Measurements from ENCODE around the gene IL4R. TPM values are rescaled to one million over a fixed set of nuclear protein-coding genes. Genes with fewer than 3 reads are reported as not detected.

IL4R gene
- total RNA-seq, 1 experiment from 2014 or later: 29.6 TPM

DNA sequence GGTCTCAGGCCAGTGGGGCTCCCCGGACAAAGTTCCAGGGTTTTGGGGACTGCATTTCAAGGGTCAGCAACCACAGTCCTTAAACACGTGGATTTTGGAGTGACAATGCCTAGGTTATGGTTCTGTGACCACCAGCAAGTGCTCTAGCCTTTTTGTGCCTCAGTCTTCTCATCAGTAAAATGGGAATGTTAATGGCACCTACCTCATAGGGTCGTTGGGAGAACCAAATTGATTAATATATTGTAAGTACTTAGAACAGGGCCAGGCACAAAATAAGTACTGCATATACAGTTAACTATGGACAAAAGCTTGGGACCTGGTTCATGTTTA is 13.8 kb downstream of the IL4R start:
- DNase-seq (ENCODE audit: low read depth, low spot score) (no peak), ATAC-seq (no peak)
- H4K20me1 ChIP-seq (ENCODE audit: insufficient read depth): no peaks in the 10 kb centered on the region
- H3K36me3 ChIP-seq (ENCODE audit: control insufficient read depth in 1 of 2, insufficient read depth in 2 of 2, low read length in 2 of 2): no peaks in the 10 kb centered on the region
- no peaks in the 10 kb centered on the region for H3K9me3 ChIP-seq (ENCODE audit: control insufficient read depth in 1 of 2, insufficient read depth in 1 of 2, low read depth in 1 of 2, low read length in 2 of 2)
- peaks cover 49% of the 10 kb centered on the region for H3K79me2 ChIP-seq (ENCODE audit: insufficient read depth, low read length)
- H3K9ac ChIP-seq (ENCODE audit: low read length): peak overlapping the region; percentile 42
- intact Hi-C loops (cut with micrococcal nuclease): no loop called here
- no TSS peak for BruUV-seq (replicated peaks)
- RAD21 ChIA-PET (ENCODE audit: low non-redundant PET in 1 of 2, low total read pairs in 2 of 2, uncharacterized antibody in 2 of 2, unreplicated experiment in 2 of 2): no interaction called here
- CTCF ChIA-PET: no interaction called here
- H3K4me3 ChIP-seq (replicated peaks in 1 of 2; ENCODE audit: low read depth in 1 of 2, low read length in 2 of 2): 0 out of 4 replicates have a peak overlapping the region, but pooled peaks of 1 of the 2 experiments have one; percentile 2
- no peak overlapping the region for H2AFZ ChIP-seq (ENCODE audit: low read depth, low read length, poor library complexity, severe bottlenecking)
- H3K4me2 ChIP-seq (ENCODE audit: low read length): peak overlapping the region; percentile 47
- no peaks in the 10 kb centered on the region for H3K9me2 ChIP-seq (ENCODE audit: insufficient read depth)
- POLR2A ChIA-PET: no interaction called here
- peaks cover 12 to 51% of the 10 kb centered on the region in 2 experiments for H3K4me1 ChIP-seq (ENCODE audit: control insufficient read depth in 1 of 2, insufficient read depth in 2 of 2, low read length in 2 of 2)
- no peak for TF ChIP-seq SIN3A (IDR thresholded peaks at IDR 0.05; ENCODE audit: low read depth)
- TF ChIP-seq, protein P1, sequence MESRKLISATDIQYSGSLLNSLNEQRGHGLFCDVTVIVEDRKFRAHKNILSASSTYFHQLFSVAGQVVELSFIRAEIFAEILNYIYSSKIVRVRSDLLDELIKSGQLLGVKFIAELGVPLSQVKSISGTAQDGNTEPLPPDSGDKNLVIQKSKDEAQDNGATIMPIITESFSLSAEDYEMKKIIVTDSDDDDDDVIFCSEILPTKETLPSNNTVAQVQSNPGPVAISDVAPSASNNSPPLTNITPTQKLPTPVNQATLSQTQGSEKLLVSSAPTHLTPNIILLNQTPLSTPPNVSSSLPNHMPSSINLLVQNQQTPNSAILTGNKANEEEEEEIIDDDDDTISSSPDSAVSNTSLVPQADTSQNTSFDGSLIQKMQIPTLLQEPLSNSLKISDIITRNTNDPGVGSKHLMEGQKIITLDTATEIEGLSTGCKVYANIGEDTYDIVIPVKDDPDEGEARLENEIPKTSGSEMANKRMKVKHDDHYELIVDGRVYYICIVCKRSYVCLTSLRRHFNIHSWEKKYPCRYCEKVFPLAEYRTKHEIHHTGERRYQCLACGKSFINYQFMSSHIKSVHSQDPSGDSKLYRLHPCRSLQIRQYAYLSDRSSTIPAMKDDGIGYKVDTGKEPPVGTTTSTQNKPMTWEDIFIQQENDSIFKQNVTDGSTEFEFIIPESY (IDR thresholded peaks at IDR 0.05; ENCODE audit: extremely low read depth, insufficient replicate concordance, low read length): no peak
- TF ChIP-seq CEBPB (IDR thresholded peaks at IDR 0.05; ENCODE audit: low read depth): no peak
- TF ChIP-seq, protein P2, sequence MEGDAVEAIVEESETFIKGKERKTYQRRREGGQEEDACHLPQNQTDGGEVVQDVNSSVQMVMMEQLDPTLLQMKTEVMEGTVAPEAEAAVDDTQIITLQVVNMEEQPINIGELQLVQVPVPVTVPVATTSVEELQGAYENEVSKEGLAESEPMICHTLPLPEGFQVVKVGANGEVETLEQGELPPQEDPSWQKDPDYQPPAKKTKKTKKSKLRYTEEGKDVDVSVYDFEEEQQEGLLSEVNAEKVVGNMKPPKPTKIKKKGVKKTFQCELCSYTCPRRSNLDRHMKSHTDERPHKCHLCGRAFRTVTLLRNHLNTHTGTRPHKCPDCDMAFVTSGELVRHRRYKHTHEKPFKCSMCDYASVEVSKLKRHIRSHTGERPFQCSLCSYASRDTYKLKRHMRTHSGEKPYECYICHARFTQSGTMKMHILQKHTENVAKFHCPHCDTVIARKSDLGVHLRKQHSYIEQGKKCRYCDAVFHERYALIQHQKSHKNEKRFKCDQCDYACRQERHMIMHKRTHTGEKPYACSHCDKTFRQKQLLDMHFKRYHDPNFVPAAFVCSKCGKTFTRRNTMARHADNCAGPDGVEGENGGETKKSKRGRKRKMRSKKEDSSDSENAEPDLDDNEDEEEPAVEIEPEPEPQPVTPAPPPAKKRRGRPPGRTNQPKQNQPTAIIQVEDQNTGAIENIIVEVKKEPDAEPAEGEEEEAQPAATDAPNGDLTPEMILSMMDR (IDR thresholded peaks at IDR 0.05 in 2 of 3, conservative IDR thresholded peaks at IDR 0.05 in 1 of 3; ENCODE audit: borderline replicate concordance in 1 of 3, insufficient read depth in 1 of 3, low read depth in 2 of 3, low read length in 2 of 3): no peak
- TF ChIP-seq, protein P3, sequence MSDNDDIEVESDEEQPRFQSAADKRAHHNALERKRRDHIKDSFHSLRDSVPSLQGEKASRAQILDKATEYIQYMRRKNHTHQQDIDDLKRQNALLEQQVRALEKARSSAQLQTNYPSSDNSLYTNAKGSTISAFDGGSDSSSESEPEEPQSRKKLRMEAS (IDR thresholded peaks at IDR 0.05): no peak
- TF ChIP-seq CBX3 (IDR thresholded peaks at IDR 0.05; ENCODE audit: low read depth): no peak
- no peak for TF ChIP-seq POLR2AphosphoS5 (IDR thresholded peaks at IDR 0.05; ENCODE audit: low read depth, low read length)
- no peak for TF ChIP-seq EZH2phosphoT487 (IDR thresholded peaks at IDR 0.05; ENCODE audit: borderline replicate concordance)
- TF ChIP-seq JUND (IDR thresholded peaks at IDR 0.05): no peak
- no peak for TF ChIP-seq ZFX (IDR thresholded peaks at IDR 0.05)
- no peak for TF ChIP-seq EGR1 (IDR thresholded peaks at IDR 0.05; ENCODE audit: low read depth)
- no peak for TF ChIP-seq RAD21 (IDR thresholded peaks at IDR 0.05; ENCODE audit: low read depth)
- TF ChIP-seq, protein P4, sequence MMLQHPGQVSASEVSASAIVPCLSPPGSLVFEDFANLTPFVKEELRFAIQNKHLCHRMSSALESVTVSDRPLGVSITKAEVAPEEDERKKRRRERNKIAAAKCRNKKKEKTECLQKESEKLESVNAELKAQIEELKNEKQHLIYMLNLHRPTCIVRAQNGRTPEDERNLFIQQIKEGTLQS (IDR thresholded peaks at IDR 0.05): no peak
- no peak for TF ChIP-seq ZNF274 (IDR thresholded peaks at IDR 0.05; ENCODE audit: low read depth, low read length)
- TF ChIP-seq SP1 (IDR thresholded peaks at IDR 0.05; ENCODE audit: low read depth): no peak
- no peak for TF ChIP-seq FOSL1 (IDR thresholded peaks at IDR 0.05; ENCODE audit: low read depth)
- TF ChIP-seq YY1 (IDR thresholded peaks at IDR 0.05; ENCODE audit: extremely low read depth, insufficient replicate concordance, low read depth, low read length): no peak
- TF ChIP-seq, protein P5, sequence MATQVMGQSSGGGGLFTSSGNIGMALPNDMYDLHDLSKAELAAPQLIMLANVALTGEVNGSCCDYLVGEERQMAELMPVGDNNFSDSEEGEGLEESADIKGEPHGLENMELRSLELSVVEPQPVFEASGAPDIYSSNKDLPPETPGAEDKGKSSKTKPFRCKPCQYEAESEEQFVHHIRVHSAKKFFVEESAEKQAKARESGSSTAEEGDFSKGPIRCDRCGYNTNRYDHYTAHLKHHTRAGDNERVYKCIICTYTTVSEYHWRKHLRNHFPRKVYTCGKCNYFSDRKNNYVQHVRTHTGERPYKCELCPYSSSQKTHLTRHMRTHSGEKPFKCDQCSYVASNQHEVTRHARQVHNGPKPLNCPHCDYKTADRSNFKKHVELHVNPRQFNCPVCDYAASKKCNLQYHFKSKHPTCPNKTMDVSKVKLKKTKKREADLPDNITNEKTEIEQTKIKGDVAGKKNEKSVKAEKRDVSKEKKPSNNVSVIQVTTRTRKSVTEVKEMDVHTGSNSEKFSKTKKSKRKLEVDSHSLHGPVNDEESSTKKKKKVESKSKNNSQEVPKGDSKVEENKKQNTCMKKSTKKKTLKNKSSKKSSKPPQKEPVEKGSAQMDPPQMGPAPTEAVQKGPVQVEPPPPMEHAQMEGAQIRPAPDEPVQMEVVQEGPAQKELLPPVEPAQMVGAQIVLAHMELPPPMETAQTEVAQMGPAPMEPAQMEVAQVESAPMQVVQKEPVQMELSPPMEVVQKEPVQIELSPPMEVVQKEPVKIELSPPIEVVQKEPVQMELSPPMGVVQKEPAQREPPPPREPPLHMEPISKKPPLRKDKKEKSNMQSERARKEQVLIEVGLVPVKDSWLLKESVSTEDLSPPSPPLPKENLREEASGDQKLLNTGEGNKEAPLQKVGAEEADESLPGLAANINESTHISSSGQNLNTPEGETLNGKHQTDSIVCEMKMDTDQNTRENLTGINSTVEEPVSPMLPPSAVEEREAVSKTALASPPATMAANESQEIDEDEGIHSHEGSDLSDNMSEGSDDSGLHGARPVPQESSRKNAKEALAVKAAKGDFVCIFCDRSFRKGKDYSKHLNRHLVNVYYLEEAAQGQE (IDR thresholded peaks at IDR 0.05; ENCODE audit: low read depth): no peak
- H3K27me3 ChIP-seq (ENCODE audit: insufficient read depth, low read length): no peaks in the 10 kb centered on the region
- peak overlapping the region; percentile 51 for H3K27ac ChIP-seq (ENCODE audit: low read depth, low read length)
